Measurements from ENCODE around the gene SIN3B. TPM values are rescaled to one million over a fixed set of nuclear protein-coding genes. Genes with fewer than 3 reads are reported as not detected.

Gene SIN3B
- total and polyA plus RNA-seq, 2 donors (not counting 1 experiment from before 2014, with no cell fraction given) = 118 to 138 TPM

DNA sequence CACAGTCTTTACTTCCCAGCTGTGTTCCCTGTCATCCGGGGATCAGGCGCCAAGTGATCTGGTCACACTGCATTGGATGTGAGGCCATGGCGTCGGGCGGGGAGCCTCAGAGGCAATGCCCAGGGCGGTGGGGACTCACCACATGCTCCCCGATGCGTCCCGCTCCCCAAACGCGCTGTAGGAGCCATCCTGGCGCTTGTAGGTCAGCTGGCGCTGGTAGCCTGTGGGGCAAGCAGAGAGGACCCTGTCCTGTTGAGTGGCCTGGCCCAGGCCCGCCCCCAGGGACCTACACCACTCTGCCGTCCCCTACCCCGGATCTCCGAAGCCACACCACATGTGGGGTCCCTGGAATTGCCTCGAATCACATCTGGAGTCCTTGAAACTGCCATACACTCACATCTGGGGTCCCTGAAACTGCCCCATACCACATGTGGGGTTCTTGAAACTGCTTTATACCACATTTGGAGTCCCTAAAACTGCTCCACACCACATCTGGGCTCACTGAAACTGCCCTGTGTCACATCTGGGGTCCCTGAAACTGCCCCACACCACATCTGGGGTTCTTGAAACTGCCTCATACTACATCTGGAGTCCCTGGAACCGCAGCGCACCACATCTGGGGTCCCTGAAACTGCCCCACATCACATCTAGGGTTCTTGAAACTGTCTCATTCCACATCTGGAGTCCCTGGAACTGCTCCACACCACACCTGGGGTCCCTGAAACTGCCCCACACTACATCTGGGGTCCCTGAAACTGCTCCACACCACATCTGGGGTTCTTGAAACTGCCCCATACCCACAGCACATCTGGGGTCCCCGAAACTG, 92.8 kb downstream of the SIN3B start:
- Histone ChIP-seq H3K9me3 (ENCODE audit: control extremely low read depth in 1 of 3, control insufficient read depth in 2 of 3, insufficient read depth in 1 of 3, low read length in 2 of 3) (peaks cover 0 to 46% (median 4%) of the 10 kb centered on the region in 3 donors), H3K36me3 (replicated peaks in 1 of 2; ENCODE audit: control extremely low read depth in 1 of 2, control insufficient read depth in 1 of 2, extremely low read depth in 1 of 2, insufficient read depth in 2 of 2, low read length in 1 of 2) (no peaks in the 10 kb centered on the region), H3K27me3 (replicated peaks in 1 of 4; ENCODE audit: control extremely low read depth in 1 of 4, control insufficient read depth in 3 of 4, insufficient read depth in 4 of 4, low read length in 3 of 4) (peaks cover 0 to 10% (median 0%) of the 10 kb centered on the region in 4 experiments), H3K4me2 (replicated peaks; ENCODE audit: low read depth, low read length, poor library complexity, severe bottlenecking) (no peak overlapping the region), H3K9ac (ENCODE audit: low read length) (no peak overlapping the region), H3K4me3 (ENCODE audit: control extremely low read depth in 1 of 5, extremely low read depth in 1 of 5, insufficient read depth in 1 of 5, low read depth in 2 of 5, low read length in 4 of 5) (no peak overlapping the region), H3K4me1 (ENCODE audit: control insufficient read depth in 2 of 2, insufficient read depth in 2 of 2, low read length in 2 of 2) (no peaks in the 10 kb centered on the region), H3K27ac (ENCODE audit: low read length in 2 of 2) (no peak overlapping the region), H3K79me2 (ENCODE audit: control insufficient read depth, insufficient read depth, low read length) (no peaks in the 10 kb centered on the region), H4K20me1 (ENCODE audit: control insufficient read depth, insufficient read depth, low read length, poor library complexity, severe bottlenecking) (no peaks in the 10 kb centered on the region), H2AFZ (ENCODE audit: insufficient read depth, low read depth, low read length, poor library complexity, severe bottlenecking) (no peak overlapping the region)
- ChIA-PET POLR2A (no interaction called here), CTCF (no interaction called here)
- DNase-seq (no peak), ATAC-seq (ENCODE audit: low read depth) (no peak)
- intact Hi-C loops (cut with micrococcal nuclease) = no loop called here
- no peak overlapping the region for H3K27ac Mint-ChIP-seq
- peaks cover 18% of the 10 kb centered on the region for H3K27me3 Mint-ChIP-seq
- WGBS (ENCODE audit: insufficient coverage) = 91% methylated on average over 21 of the region's 21 CpGs
- H3K4me3 Mint-ChIP-seq = no peak overlapping the region
- TF ChIP-seq EZH2 (IDR thresholded peaks at IDR 0.05; ENCODE audit: borderline replicate concordance, insufficient read depth, low read depth, low read length, poor library complexity, severe bottlenecking) = no peak
- TF ChIP-seq, protein P1, sequence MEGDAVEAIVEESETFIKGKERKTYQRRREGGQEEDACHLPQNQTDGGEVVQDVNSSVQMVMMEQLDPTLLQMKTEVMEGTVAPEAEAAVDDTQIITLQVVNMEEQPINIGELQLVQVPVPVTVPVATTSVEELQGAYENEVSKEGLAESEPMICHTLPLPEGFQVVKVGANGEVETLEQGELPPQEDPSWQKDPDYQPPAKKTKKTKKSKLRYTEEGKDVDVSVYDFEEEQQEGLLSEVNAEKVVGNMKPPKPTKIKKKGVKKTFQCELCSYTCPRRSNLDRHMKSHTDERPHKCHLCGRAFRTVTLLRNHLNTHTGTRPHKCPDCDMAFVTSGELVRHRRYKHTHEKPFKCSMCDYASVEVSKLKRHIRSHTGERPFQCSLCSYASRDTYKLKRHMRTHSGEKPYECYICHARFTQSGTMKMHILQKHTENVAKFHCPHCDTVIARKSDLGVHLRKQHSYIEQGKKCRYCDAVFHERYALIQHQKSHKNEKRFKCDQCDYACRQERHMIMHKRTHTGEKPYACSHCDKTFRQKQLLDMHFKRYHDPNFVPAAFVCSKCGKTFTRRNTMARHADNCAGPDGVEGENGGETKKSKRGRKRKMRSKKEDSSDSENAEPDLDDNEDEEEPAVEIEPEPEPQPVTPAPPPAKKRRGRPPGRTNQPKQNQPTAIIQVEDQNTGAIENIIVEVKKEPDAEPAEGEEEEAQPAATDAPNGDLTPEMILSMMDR (IDR thresholded peaks at IDR 0.05) = no peak
- peaks cover 8% of the 10 kb centered on the region for H3K9me3 Mint-ChIP-seq (ENCODE audit: insufficient read depth)
- H3K4me1 Mint-ChIP-seq = no peaks in the 10 kb centered on the region

DNA sequence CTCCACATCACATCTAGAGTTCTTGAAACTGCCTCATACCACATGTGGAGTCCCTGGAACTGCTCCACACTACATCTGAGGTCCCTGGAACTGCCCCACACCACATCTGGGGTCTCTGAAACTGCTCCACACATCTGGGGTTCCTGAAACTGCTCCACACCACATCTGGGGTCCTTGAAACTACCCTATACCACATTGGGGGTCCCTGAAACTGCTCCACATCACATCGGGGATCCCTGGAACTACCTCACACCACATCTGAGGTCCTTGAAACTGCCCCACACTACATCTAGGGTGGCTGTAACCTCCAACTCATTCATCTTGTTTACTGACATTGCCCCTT, 93.4 kb downstream of the SIN3B start:
- Histone ChIP-seq H3K9me3 (ENCODE audit: control extremely low read depth in 1 of 3, control insufficient read depth in 2 of 3, insufficient read depth in 1 of 3, low read length in 2 of 3) (peaks cover 0 to 47% (median 4%) of the 10 kb centered on the region in 3 donors), H3K27me3 (replicated peaks in 1 of 4; ENCODE audit: control extremely low read depth in 1 of 4, control insufficient read depth in 3 of 4, insufficient read depth in 4 of 4, low read length in 3 of 4) (peaks cover 0 to 10% (median 0%) of the 10 kb centered on the region in 4 experiments), H3K4me1 (ENCODE audit: control insufficient read depth in 2 of 2, insufficient read depth in 2 of 2, low read length in 2 of 2) (no peaks in the 10 kb centered on the region), H3K9ac (ENCODE audit: low read length) (no peak overlapping the region), H4K20me1 (ENCODE audit: control insufficient read depth, insufficient read depth, low read length, poor library complexity, severe bottlenecking) (no peaks in the 10 kb centered on the region), H3K36me3 (replicated peaks in 1 of 2; ENCODE audit: control extremely low read depth in 1 of 2, control insufficient read depth in 1 of 2, extremely low read depth in 1 of 2, insufficient read depth in 2 of 2, low read length in 1 of 2) (no peaks in the 10 kb centered on the region), H3K4me2 (replicated peaks; ENCODE audit: low read depth, low read length, poor library complexity, severe bottlenecking) (no peak overlapping the region), H3K4me3 (ENCODE audit: control extremely low read depth in 1 of 5, extremely low read depth in 1 of 5, insufficient read depth in 1 of 5, low read depth in 2 of 5, low read length in 4 of 5) (no peak overlapping the region), H3K27ac (ENCODE audit: low read length in 2 of 2) (no peak overlapping the region), H3K79me2 (ENCODE audit: control insufficient read depth, insufficient read depth, low read length) (no peaks in the 10 kb centered on the region), H2AFZ (ENCODE audit: insufficient read depth, low read depth, low read length, poor library complexity, severe bottlenecking) (no peak overlapping the region)
- ATAC-seq (ENCODE audit: low read depth) (no peak), DNase-seq (no peak)
- POLR2A ChIA-PET = no interaction called here
- Mint-ChIP-seq H3K27ac (no peak overlapping the region), H3K9me3 (ENCODE audit: insufficient read depth) (peaks cover 8% of the 10 kb centered on the region), H3K4me3 (no peak overlapping the region), H3K4me1 (no peaks in the 10 kb centered on the region), H3K27me3 (peaks cover 15% of the 10 kb centered on the region)
- 62% methylated on average over 1 of the region's 1 CpG for WGBS (ENCODE audit: insufficient coverage)
- TF ChIP-seq EZH2 (IDR thresholded peaks at IDR 0.05; ENCODE audit: borderline replicate concordance, insufficient read depth, low read depth, low read length, poor library complexity, severe bottlenecking) = no peak
- TF ChIP-seq, protein P1 (IDR thresholded peaks at IDR 0.05) = no peak
- CTCF ChIA-PET = no interaction called here
- intact Hi-C loops (cut with micrococcal nuclease) = no loop called here

Data from B cell (primary cell).